HG03045 (cell line): Measurements from ENCODE around the gene MED25.
"Not testable (repeated sequence)": the region's sequence is repeated elsewhere in the genome, so short reads cannot be mapped to it uniquely, and the experiment has no call there.

Source experiments
- ATAC-seq: cut with Tn5 transposase; IDR thresholded peaks from one replicate; pipeline ENCODE4 v1.9.1; 2021; ENCODE audit warnings: mild to moderate bottlenecking, moderate library complexity; ENCODE audit not compliant: unreplicated experiment

Gene MED25

DNA sequence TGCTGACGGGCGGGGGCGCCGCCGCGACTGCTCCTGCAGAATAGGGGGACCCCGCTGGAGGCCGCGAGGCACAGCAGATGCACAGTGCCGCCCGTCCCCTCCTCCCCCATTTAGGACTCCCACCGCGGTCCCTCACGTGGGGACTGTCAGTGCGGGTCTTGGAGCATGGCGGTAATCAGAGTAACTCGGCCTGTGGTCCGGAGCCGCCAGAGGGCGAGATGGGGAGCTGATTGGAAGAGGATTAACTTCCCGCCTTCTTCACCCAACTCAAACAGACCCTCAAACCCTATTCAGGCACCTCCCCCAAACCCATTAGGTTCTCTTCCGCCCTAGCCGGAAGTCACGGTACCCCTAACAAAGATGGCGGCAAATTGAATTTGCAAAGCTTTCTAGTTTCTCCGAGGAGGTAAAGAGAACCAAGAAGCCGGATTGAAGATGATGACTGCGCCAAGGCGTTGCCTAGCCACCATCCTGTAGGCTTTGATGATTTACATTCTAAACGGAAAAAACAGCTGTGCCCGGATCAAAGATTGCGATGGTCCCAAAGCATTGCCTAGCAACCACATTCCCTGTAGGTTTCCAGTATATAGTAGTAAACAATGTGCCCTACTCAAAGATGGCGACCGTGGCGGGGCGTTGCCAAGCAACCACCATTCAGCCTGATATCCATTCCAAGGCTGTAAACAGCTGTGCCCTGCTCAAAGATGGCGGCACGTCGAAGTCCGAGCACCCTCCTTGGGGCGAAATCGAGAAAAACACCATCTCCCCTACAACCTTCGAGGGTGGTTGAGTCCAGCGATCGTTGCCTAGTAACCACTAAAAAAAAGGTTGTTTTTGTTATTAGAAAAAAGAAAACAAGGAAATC lies 4.9 kb upstream of the MED25 start, which contains the start of gene FUZ:
FUZ (minus strand) TSS at position 296 of the 865 bp plus-strand sequence; CDS start at position 110, 186 bp downstream.
- peak; percentile 47 for ATAC-seq

DNA sequence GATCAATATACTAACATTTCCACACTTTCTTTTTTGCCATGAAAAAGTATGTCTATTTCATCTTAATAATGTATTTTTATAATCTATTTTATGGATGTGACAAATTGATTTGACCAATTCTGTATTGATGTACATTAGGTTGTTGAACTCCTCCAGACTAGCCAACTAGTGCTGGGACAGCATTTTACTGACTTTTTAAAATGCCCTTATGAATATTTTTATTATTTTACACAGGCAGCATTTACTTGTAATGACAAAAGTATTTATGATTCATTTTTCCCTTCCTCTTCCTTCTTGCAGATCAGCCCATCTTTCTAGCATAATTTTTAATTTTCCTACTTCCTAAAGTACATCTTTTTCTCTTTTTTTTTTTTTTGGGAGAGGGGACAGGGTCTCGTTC lies 4.1 kb upstream of the MED25 start:
- no peak for ATAC-seq

GRCh38 chr19:49816590-49816989 lies 1.5 kb upstream of the MED25 start:
- no peak for ATAC-seq

DNA sequence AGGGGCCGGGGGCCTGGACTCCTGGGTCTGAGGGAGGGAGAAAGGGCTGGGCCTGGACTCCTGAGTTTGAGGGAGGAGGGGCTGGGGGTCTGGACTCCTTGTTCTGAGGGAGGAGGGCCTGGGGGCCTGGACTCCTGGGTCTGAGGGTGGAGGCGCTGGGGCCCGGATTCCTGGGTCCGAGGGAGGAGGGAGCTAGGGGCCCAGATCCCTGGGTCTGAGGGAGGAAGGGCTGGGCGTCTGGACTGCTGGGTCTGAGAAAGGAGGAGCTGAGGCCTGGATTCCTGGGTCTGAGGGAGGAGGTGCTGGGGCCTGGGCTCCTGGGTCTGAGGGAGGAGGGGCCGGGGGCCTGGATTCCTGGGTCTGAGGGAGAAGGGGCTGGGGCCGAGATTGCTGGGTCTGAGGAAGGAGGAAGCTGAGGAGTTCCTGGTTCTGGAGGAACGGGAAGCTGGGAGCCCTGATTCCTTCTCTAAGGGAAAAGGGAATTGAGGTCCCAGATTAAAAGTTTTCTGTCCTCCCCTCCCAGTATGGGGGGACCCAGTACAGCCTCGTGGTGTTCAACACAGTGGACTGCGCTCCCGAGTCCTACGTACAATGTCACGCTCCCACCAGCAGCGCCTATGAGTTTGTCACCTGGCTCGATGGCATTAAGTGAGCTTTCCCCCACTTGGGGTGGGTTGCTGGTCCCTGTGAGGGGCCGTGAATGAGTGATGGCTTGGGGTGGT lies 721 bp downstream of the MED25 start:
- no peak for ATAC-seq

DNA sequence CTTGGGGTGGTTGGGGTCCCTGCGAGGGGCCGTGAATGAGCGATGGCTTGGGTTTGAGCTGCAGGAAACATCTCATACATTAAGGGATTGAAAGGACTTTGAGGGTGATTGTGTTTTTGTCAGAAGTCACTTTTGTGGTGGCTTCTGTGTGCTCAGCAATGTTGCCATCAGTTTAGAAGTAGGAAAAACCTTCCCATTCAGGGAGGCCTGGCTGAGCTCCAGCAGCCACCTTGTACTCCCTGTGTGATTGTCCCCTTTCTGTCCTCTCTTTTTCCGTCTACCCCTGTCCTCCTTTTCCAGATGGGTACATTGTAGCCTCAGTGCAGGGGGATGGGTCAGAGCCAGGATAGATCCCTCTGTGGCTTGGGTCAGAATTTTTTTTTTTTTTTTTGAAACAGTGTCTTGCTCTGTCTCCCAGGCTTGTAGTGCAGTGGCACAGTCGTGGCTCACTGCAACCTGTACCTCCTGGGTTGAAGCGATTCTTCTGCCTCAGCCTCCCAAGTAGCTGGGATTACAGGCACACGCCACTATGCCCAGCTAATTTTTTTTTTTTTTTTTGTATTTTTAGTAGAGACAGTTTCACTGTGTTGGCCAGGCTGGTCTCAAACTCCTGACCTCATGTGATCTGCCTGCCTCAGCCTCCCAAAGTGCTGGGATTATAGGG lies 1.5 kb downstream of the MED25 start:
- not testable (repeated sequence) for ATAC-seq

DNA sequence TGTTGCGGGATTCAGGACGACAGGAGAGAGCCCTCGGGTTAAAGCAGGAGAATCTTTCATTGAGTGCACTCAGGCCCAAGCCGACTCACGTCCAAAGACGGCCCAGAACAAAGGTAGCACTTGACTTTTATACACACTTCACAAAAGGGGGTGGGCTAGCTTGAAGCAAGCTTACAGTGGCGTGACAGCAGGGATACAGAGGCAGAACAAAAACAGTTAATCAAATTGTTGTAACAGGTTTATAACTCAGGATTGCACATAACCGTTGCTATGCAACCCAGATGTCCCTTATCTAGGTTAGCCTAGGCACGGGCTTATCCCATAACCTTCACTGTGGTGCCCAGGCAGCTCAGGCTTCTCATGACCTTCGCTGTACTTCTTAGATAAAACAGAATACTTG lies 2.0 kb downstream of the MED25 start:
- no peak for ATAC-seq

- no peak for ATAC-seq
Observed at GRCh38 chr19:49823472-49823871, 5.4 kb downstream of the MED25 start.

GRCh38 chr19:49824662-49825061 lies 6.6 kb downstream of the MED25 start:
- no peak for ATAC-seq

DNA sequence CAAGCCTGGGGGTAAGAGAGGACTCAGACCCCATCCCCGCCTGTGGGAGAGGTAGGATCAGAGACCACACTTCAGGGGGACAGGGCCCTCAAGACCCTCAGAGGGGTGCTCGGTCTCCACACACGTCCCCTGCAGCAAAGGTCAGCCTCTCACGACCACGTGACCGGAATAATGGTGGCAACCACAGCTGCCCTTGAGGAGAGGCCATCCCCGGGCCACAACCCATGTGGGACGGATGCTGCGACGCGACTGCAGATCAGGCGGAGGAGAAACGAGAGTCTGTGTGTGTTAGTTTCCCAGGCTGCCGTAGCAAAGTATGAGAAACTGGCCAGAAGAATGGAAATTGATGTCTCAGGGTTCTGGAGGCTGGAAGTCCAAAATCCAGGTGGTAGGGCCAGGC lies 8.9 kb downstream of the MED25 start:
- ATAC-seq = no peak

GRCh38 chr19:49829200-49829599 lies 11.1 kb downstream of the MED25 start:
- ATAC-seq = no peak

GRCh38 chr19:49829721-49830120 lies 11.6 kb downstream of the MED25 start:
- no peak for ATAC-seq

GRCh38 chr19:49830766-49831165 lies 12.7 kb downstream of the MED25 start:
- ATAC-seq = no peak

- no peak for ATAC-seq
Observed at GRCh38 chr19:49831592-49831991, 13.5 kb downstream of the MED25 start.

GRCh38 chr19:49832556-49832955 lies 14.5 kb downstream of the MED25 start:
- ATAC-seq = no peak

GRCh38 chr19:49833599-49833998 lies 15.5 kb downstream of the MED25 start:
- ATAC-seq = no peak

GRCh38 chr19:49835562-49835961 lies 17.5 kb downstream of the MED25 start:
- no peak for ATAC-seq

DNA sequence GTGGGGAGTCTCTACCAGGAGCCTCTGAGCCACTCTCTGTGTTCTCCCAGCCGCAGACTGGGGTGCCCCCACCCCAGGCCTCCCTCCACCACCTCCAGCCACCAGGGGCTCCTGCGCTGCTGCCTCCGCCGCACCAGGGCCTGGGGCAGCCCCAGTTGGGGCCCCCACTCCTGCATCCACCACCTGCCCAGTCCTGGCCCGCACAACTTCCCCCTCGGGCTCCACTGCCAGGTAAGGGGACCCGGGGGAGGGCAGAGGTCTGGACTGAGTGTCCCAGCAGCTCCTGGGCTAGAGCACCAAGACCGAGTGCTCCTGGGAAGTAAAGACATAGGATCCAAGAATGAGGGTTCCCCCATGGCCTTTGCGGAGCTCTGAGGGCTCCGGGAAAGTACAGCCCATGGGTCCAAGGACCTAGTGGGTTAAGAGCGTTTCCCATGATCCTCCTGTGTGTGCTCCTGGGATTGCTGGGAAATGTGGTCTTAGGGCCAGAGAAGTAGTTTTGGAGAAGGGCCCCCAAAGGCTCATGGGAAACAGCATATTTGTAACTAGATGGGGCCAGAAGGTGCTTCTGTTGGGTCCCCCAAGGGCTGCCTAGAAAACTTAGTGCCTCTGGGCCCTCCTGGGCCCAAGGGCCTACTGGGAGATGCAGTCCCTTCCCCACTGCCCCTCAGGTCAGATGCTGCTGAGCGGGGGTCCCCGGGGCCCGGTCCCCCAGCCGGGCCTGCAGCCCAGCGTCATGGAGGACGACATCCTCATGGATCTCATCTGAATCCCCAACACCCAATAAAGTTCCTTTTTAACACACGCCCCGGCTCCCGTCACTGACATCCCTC lies 18.3 kb downstream of the MED25 start:
- ATAC-seq = no peak

GRCh38 chr19:49837009-49837310 lies 18.9 kb downstream of the MED25 start:
- no peak for ATAC-seq

GRCh38 chr19:49837425-49837824 lies 19.3 kb downstream of the MED25 start:
- no peak for ATAC-seq

DNA sequence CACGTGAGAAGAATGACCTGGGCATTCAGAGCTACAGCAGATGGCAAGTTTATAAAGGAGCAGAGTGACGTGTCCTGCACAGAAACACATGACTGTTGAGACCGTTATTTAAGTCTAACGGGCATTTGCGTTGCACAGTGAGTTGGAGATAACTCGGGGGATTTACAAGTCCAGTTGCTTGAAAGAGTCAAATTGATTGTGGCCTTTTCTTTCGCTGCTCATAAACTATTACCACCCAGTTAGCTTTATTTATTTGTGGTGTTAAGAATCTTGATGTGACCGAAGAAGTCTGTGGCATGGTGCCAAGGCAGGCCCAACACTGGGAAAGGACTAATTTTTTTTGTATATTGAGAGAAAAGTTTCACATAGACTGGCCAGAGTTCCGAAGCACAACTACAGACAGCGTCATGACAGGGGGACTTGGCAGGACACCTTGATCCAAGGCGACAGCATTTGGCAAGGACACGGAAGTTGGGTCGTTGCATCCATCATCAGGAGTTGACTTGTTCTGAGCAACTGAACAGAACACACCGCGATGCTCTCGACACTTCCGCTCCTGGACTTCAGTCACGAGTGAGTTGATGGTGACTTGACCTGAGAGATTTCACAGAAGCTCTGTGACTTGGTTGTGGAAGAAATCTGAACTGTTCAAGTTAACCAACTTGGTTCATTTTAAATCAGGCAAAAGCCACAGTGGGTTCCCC lies 20.9 kb downstream of the MED25 start:
- no peak for ATAC-seq
